Measurements from ENCODE around the gene LGMN. TPM values are rescaled to one million over a fixed set of nuclear protein-coding genes. Genes with fewer than 3 reads are reported as not detected.

Gene LGMN
- total and polyA plus RNA-seq, 4 donors = 56.2 to 192 (median 62.4) TPM

DNA sequence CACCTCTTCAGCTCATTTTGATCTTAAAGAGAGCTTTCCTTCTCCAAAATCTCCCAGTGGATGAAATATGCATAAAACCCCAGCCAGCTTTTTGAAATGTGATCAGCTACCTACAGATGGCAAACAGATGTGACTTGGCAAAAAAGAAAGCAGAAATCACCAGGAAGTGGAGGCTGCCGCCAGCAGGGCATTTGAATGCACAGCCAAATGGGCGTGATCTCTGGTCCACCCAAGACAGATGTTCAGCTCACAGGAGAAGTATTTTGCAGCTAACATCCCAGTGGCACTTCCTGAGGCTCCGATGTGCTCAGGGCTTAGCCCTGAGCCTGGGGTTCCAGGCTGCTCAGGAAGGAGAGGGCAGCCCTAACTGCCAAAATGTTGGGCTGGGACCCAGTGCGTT lies 78.3 kb downstream of the LGMN start:
- H3K27me3 ChIP-seq (ENCODE audit: control insufficient read depth in 4 of 4, insufficient read depth in 4 of 4, low read length in 3 of 4) = no peaks in the 10 kb centered on the region
- no peak for TF ChIP-seq HNF4G (IDR thresholded peaks at IDR 0.05)
- TF ChIP-seq RAD21 (IDR thresholded peaks at IDR 0.05) = no peak
- TF ChIP-seq, protein P1, sequence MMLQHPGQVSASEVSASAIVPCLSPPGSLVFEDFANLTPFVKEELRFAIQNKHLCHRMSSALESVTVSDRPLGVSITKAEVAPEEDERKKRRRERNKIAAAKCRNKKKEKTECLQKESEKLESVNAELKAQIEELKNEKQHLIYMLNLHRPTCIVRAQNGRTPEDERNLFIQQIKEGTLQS (IDR thresholded peaks at IDR 0.05) = no peak
- no peak for TF ChIP-seq GABPA (IDR thresholded peaks at IDR 0.05 in 1 of 2, conservative IDR thresholded peaks at IDR 0.05 in 1 of 2)
- no peak for TF ChIP-seq JUND (IDR thresholded peaks at IDR 0.05)
- TF ChIP-seq, protein P2, sequence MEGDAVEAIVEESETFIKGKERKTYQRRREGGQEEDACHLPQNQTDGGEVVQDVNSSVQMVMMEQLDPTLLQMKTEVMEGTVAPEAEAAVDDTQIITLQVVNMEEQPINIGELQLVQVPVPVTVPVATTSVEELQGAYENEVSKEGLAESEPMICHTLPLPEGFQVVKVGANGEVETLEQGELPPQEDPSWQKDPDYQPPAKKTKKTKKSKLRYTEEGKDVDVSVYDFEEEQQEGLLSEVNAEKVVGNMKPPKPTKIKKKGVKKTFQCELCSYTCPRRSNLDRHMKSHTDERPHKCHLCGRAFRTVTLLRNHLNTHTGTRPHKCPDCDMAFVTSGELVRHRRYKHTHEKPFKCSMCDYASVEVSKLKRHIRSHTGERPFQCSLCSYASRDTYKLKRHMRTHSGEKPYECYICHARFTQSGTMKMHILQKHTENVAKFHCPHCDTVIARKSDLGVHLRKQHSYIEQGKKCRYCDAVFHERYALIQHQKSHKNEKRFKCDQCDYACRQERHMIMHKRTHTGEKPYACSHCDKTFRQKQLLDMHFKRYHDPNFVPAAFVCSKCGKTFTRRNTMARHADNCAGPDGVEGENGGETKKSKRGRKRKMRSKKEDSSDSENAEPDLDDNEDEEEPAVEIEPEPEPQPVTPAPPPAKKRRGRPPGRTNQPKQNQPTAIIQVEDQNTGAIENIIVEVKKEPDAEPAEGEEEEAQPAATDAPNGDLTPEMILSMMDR (IDR thresholded peaks at IDR 0.05; ENCODE audit: low read depth, low read length, missing input control) = no peak
- TF ChIP-seq, protein P3, sequence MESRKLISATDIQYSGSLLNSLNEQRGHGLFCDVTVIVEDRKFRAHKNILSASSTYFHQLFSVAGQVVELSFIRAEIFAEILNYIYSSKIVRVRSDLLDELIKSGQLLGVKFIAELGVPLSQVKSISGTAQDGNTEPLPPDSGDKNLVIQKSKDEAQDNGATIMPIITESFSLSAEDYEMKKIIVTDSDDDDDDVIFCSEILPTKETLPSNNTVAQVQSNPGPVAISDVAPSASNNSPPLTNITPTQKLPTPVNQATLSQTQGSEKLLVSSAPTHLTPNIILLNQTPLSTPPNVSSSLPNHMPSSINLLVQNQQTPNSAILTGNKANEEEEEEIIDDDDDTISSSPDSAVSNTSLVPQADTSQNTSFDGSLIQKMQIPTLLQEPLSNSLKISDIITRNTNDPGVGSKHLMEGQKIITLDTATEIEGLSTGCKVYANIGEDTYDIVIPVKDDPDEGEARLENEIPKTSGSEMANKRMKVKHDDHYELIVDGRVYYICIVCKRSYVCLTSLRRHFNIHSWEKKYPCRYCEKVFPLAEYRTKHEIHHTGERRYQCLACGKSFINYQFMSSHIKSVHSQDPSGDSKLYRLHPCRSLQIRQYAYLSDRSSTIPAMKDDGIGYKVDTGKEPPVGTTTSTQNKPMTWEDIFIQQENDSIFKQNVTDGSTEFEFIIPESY (IDR thresholded peaks at IDR 0.05) = no peak
- TF ChIP-seq YY1 (IDR thresholded peaks at IDR 0.05) = no peak
- no peak for TF ChIP-seq SP1 (IDR thresholded peaks at IDR 0.05)
- no peaks in the 10 kb centered on the region for H3K4me1 ChIP-seq (ENCODE audit: control insufficient read depth in 4 of 4, insufficient read depth in 4 of 4, low read length in 3 of 4)
- no peak overlapping the region for H3K4me3 ChIP-seq (ENCODE audit: low read depth in 1 of 3, low read length in 3 of 3)
- DNase-seq (ENCODE audit: low spot score) = no peak
- peaks cover 0 to 23% (median 5%) of the 10 kb centered on the region in 4 donors for H3K36me3 ChIP-seq (ENCODE audit: control insufficient read depth in 4 of 4, insufficient read depth in 3 of 4, low read depth in 1 of 4, low read length in 3 of 4)
- no peak overlapping the region for H3K27ac ChIP-seq (ENCODE audit: low read depth in 1 of 2, low read length in 2 of 2)
- 86% methylated on average over 4 of the region's 4 CpGs for WGBS
- no peak overlapping the region for H3K9ac ChIP-seq (ENCODE audit: low read depth in 1 of 2, low read length in 2 of 2)
- no peaks in the 10 kb centered on the region for H3K9me3 ChIP-seq (ENCODE audit: control insufficient read depth in 4 of 4, low read length in 3 of 4)

DNA sequence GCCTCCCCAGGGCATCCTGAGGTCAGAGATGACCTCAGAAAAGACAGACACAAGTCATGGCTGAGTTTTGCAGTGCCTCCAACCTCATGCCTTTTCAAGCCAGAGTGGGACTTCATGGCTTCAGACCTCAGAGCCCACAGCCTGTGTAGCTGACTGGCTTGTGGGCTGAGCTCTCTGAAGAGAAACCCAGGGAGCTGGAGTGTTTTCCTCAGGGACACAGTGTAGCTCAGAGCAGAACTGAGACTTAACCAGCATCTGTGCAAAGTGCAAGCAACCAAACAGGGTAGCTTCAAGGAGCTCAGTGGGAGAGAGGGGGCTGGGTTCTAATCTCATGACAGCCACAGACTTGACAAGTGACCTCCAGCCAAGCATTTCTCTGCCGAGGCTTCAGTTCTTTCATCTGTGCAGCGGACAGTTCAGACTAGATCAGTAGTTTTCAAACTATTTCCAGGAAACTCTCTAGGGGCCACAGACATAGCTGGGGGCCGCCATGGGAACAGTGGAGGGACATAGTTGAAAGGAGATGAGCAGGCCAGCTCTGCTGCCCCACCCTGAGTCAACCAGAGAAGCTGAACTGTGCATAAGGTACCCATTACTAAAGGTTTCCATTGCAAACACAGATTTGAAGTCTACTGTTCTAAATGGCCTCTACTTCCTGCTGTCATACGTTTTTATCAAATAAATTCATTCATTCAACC lies 80.0 kb downstream of the LGMN start:
- no peak for DNase-seq (ENCODE audit: low spot score)
- no peaks in the 10 kb centered on the region for H3K27me3 ChIP-seq (ENCODE audit: control insufficient read depth in 4 of 4, insufficient read depth in 4 of 4, low read length in 3 of 4)
- no peaks in the 10 kb centered on the region for H3K9me3 ChIP-seq (ENCODE audit: control insufficient read depth in 4 of 4, low read length in 3 of 4)
- H3K4me3 ChIP-seq (ENCODE audit: low read depth in 1 of 3, low read length in 3 of 3) = no peak overlapping the region
- H3K4me1 ChIP-seq (ENCODE audit: control insufficient read depth in 4 of 4, insufficient read depth in 4 of 4, low read length in 3 of 4) = no peaks in the 10 kb centered on the region
- 81% methylated on average over 4 of the region's 4 CpGs for WGBS
- H3K27ac ChIP-seq (ENCODE audit: low read depth in 1 of 2, low read length in 2 of 2) = no peak overlapping the region
- H3K36me3 ChIP-seq (ENCODE audit: control insufficient read depth in 4 of 4, insufficient read depth in 3 of 4, low read depth in 1 of 4, low read length in 3 of 4) = peaks cover 0 to 18% (median 3%) of the 10 kb centered on the region in 4 donors
- TF ChIP-seq TAF1 (conservative IDR thresholded peaks at IDR 0.05) (no peak), HNF4A (conservative IDR thresholded peaks at IDR 0.05) (no peak), FOXA1 (IDR thresholded peaks at IDR 0.05) (no peak), YY1 (IDR thresholded peaks at IDR 0.05) (no peak), NR2F2 (IDR thresholded peaks at IDR 0.05) (no peak), RXRA (IDR thresholded peaks at IDR 0.05) (no peak), EGR1 (IDR thresholded peaks at IDR 0.05; ENCODE audit: low read depth in 2 of 2) (no peak), HNF4G (IDR thresholded peaks at IDR 0.05) (no peak), RAD21 (IDR thresholded peaks at IDR 0.05) (no peak), JUND (IDR thresholded peaks at IDR 0.05) (no peak), FOXA2 (IDR thresholded peaks at IDR 0.05) (no peak)
- TF ChIP-seq, protein P3 (IDR thresholded peaks at IDR 0.05) = no peak
- TF ChIP-seq, protein P2 (IDR thresholded peaks at IDR 0.05; ENCODE audit: low read depth, low read length, missing input control) = no peak
- TF ChIP-seq, protein P1 (IDR thresholded peaks at IDR 0.05) = no peak
- TF ChIP-seq, protein P4, sequence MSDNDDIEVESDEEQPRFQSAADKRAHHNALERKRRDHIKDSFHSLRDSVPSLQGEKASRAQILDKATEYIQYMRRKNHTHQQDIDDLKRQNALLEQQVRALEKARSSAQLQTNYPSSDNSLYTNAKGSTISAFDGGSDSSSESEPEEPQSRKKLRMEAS (IDR thresholded peaks at IDR 0.05) = no peak
- TF ChIP-seq, protein P5, sequence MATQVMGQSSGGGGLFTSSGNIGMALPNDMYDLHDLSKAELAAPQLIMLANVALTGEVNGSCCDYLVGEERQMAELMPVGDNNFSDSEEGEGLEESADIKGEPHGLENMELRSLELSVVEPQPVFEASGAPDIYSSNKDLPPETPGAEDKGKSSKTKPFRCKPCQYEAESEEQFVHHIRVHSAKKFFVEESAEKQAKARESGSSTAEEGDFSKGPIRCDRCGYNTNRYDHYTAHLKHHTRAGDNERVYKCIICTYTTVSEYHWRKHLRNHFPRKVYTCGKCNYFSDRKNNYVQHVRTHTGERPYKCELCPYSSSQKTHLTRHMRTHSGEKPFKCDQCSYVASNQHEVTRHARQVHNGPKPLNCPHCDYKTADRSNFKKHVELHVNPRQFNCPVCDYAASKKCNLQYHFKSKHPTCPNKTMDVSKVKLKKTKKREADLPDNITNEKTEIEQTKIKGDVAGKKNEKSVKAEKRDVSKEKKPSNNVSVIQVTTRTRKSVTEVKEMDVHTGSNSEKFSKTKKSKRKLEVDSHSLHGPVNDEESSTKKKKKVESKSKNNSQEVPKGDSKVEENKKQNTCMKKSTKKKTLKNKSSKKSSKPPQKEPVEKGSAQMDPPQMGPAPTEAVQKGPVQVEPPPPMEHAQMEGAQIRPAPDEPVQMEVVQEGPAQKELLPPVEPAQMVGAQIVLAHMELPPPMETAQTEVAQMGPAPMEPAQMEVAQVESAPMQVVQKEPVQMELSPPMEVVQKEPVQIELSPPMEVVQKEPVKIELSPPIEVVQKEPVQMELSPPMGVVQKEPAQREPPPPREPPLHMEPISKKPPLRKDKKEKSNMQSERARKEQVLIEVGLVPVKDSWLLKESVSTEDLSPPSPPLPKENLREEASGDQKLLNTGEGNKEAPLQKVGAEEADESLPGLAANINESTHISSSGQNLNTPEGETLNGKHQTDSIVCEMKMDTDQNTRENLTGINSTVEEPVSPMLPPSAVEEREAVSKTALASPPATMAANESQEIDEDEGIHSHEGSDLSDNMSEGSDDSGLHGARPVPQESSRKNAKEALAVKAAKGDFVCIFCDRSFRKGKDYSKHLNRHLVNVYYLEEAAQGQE (IDR thresholded peaks at IDR 0.05) = no peak
- H3K9ac ChIP-seq (ENCODE audit: low read depth in 1 of 2, low read length in 2 of 2) = no peak overlapping the region
